MM.1S (cell line): ENCODE data around the gene COL21A1.

Experiments
- DNase-seq: peaks from one replicate; pipeline ENCODE4 v3.0.0-alpha.2; 2015
- H2AFZ ChIP-seq: fragments of 300-600 bp; sonication (generic); 2 replicates; pipeline ENCODE4 v1.6.0; 2016; ENCODE audit warnings: antibody characterized with exemption, low read length
- H3F3A ChIP-seq: fragments of 300-600 bp; sonication (generic); 2 replicates; pipeline ENCODE4 v1.6.1; 2016; ENCODE audit warnings: mild to moderate bottlenecking, antibody characterized with exemption, low read length, moderate library complexity, mixed read lengths; ENCODE audit not compliant: insufficient read depth
- H3K27ac ChIP-seq: fragments of 300-600 bp; sonication (generic); 2 replicates; pipeline ENCODE4 v1.5.1; 2016; ENCODE audit warnings: mild to moderate bottlenecking, low read length
- H3K27me3 ChIP-seq: fragments of 300-600 bp; sonication (generic); replicated peaks from 2 replicates; pipeline ENCODE4 v1.6.0; 2016; ENCODE audit warnings: low read length; ENCODE audit not compliant: insufficient read depth
- H3K36me3 ChIP-seq: fragments of 300-600 bp; sonication (generic); replicated peaks from 2 replicates; pipeline ENCODE4 v1.6.1; 2016; ENCODE audit warnings: mild to moderate bottlenecking, low read length, mixed read lengths; ENCODE audit not compliant: insufficient read depth
- H3K4me1 ChIP-seq: fragments of 300-600 bp; sonication (generic); 2 replicates; pipeline ENCODE4 v1.6.1; 2016; ENCODE audit warnings: low read length, mixed read lengths
- H3K4me2 ChIP-seq: fragments of 300-600 bp; sonication (generic); 2 replicates; pipeline ENCODE4 v1.6.0; 2016; ENCODE audit warnings: low read depth, low read length
- H3K4me3 ChIP-seq: fragments of 300-600 bp; sonication (generic); 2 replicates; pipeline ENCODE4 v1.5.1; 2016; ENCODE audit warnings: low read length, mixed read lengths
- H3K79me2 ChIP-seq: fragments of 300-600 bp; sonication (generic); 2 replicates; pipeline ENCODE4 v1.6.1; 2016; ENCODE audit warnings: mixed run types, low read length, mixed read lengths
- H3K9ac ChIP-seq: fragments of 300-600 bp; sonication (generic); 2 replicates; pipeline ENCODE4 v1.6.1; 2016; ENCODE audit warnings: low read length, mixed read lengths
- H3K9me2 ChIP-seq: fragments of 300-600 bp; sonication (generic); replicated peaks from 2 replicates; pipeline ENCODE4 v1.6.1; 2016; ENCODE audit warnings: mild to moderate bottlenecking, low read length, mixed read lengths; ENCODE audit not compliant: insufficient read depth
- H3K9me3 ChIP-seq: fragments of 300-600 bp; sonication (generic); replicated peaks from 2 replicates; pipeline ENCODE4 v1.6.1; 2016; ENCODE audit warnings: mild to moderate bottlenecking, low read length, mixed read lengths; ENCODE audit not compliant: insufficient read depth
- H4K20me1 ChIP-seq: fragments of 300-600 bp; sonication (generic); 2 replicates; pipeline ENCODE4 v1.6.1; 2016; ENCODE audit warnings: mild to moderate bottlenecking, low read length, moderate library complexity, mixed read lengths; ENCODE audit not compliant: insufficient read depth
- EZH2 ChIP-seq: fragments of 300-600 bp; sonication (generic); optimal IDR thresholded peaks from 2 replicates; pipeline ENCODE3; 2017; ENCODE audit warnings: low read depth, mild to moderate bottlenecking, antibody characterized with exemption, low read length, mixed read lengths
- EZH2phosphoT487 ChIP-seq: fragments of 300-600 bp; sonication (generic); IDR thresholded peaks from 2 replicates; pipeline ENCODE4 v1.6.1; 2018; ENCODE audit warnings: antibody characterized with exemption, low read length
- TF ChIP-seq, protein P1 (sequence below): fragments of 300-600 bp; sonication (generic); IDR thresholded peaks from 2 replicates; pipeline ENCODE4 v1.5.1; 2016; ENCODE audit warnings: antibody characterized with exemption, low read length, mixed read lengths

The COL21A1 gene

DNA sequence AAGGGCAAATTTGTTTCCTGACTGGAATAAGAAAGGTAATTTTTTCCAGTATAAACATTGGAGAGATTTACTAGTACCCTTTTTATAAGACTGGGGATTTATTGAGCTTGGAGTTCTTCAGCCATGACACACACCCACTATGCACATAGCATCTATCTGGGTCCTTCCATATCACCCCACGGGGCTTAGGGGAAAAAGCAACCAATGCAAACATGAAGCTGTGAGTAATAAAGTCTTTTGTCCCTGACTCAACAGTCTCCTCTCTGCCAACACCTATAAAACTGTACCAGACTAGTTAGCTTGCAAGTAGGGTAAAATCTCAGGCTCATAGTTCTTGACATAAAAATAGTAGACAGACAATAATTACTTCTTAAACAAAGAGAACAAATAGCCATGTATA lies 23.4 kb downstream of the COL21A1 start:
- no peaks in the 10 kb centered on the region for H3K27me3 ChIP-seq
- no peaks in the 10 kb centered on the region for H3K36me3 ChIP-seq
- no peak overlapping the region for H2AFZ ChIP-seq
- no peaks in the 10 kb centered on the region for H3K9me3 ChIP-seq
- H3K4me3 ChIP-seq = no peak overlapping the region
- H3K27ac ChIP-seq = no peak overlapping the region
- no peak overlapping the region for H3K4me2 ChIP-seq
- H3K9me2 ChIP-seq = no peaks in the 10 kb centered on the region
- H3K79me2 ChIP-seq = no peaks in the 10 kb centered on the region
- no peaks in the 10 kb centered on the region for H3K4me1 ChIP-seq
- no peaks in the 10 kb centered on the region for H4K20me1 ChIP-seq
- no peak overlapping the region for H3K9ac ChIP-seq
- no peak for TF ChIP-seq EZH2
- TF ChIP-seq, protein P1, sequence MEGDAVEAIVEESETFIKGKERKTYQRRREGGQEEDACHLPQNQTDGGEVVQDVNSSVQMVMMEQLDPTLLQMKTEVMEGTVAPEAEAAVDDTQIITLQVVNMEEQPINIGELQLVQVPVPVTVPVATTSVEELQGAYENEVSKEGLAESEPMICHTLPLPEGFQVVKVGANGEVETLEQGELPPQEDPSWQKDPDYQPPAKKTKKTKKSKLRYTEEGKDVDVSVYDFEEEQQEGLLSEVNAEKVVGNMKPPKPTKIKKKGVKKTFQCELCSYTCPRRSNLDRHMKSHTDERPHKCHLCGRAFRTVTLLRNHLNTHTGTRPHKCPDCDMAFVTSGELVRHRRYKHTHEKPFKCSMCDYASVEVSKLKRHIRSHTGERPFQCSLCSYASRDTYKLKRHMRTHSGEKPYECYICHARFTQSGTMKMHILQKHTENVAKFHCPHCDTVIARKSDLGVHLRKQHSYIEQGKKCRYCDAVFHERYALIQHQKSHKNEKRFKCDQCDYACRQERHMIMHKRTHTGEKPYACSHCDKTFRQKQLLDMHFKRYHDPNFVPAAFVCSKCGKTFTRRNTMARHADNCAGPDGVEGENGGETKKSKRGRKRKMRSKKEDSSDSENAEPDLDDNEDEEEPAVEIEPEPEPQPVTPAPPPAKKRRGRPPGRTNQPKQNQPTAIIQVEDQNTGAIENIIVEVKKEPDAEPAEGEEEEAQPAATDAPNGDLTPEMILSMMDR = no peak
- no peak for DNase-seq
- H3F3A ChIP-seq = no peaks in the 10 kb centered on the region

DNA sequence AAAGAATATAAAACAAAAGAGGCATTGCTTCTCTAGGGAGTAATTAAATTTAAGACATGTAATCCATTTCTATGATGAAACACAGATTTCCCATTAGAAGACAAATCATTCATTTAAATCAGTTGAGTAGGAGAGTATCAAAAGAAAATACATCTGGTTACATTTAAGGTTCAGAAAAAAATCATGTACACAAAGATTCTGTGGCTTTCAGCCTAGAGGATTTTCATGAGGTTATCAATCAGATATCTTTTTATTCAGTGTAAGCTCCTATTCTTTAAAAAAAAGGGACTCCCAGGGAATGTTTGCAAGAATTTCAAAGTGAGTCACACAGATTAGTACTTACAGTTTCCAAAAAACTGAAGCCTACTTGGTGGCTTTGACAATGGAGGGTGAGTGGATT lies 24.9 kb downstream of the COL21A1 start:
- H3K27ac ChIP-seq = no peak overlapping the region
- H3F3A ChIP-seq = no peaks in the 10 kb centered on the region
- TF ChIP-seq EZH2phosphoT487 = no peak
- TF ChIP-seq, protein P1 = no peak
- TF ChIP-seq EZH2 = no peak
- no peaks in the 10 kb centered on the region for H3K27me3 ChIP-seq
- no peak overlapping the region for H3K4me2 ChIP-seq
- H3K9me3 ChIP-seq = no peaks in the 10 kb centered on the region
- no peak overlapping the region for H3K9ac ChIP-seq
- DNase-seq = no peak
- no peak overlapping the region for H2AFZ ChIP-seq
- H3K4me3 ChIP-seq = no peak overlapping the region
- no peaks in the 10 kb centered on the region for H3K79me2 ChIP-seq
- no peaks in the 10 kb centered on the region for H4K20me1 ChIP-seq
- H3K9me2 ChIP-seq = no peaks in the 10 kb centered on the region
- H3K36me3 ChIP-seq = no peaks in the 10 kb centered on the region
- H3K4me1 ChIP-seq = no peaks in the 10 kb centered on the region

DNA sequence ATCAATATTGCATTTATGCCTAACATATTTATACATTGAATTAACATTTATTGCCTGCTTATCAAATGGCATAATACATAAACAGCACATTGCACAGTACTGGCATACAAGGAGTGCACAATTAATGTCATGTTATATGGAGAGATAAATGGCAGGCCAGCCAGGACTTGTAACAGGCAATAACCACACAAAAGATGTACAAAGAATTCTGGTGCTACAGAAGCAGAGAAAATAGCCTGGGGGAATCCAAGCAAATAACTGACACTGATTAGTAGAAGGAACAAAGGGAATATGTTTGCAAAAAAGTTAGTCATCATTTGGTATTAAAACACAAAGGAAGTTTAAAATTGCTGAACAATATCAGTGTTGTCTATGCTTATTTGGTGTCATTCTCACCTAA lies 27.3 kb downstream of the COL21A1 start:
- TF ChIP-seq EZH2 (no peak), EZH2phosphoT487 (no peak)
- TF ChIP-seq, protein P1 = no peak
- no peak for DNase-seq
- no peaks in the 10 kb centered on the region for H3K27me3 ChIP-seq

DNA sequence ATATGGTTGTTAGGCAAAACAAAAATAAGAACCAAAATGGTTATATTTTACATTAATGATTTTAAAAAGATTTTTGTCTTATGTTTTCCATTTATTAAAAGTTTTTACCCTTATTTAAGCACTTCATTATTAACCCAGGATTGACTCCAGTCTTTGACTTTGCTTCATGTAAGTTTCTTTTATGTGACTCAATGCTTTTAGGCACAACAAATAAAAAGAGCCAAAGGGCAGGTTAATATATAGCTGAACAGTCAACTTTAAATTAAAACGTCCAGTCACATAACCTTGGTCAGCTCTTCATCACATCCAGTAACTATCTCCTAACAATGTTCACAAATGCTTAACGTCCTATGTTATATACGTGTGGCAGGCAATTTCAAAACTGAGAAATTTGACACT lies 32.7 kb downstream of the COL21A1 start:
- no peak overlapping the region for H2AFZ ChIP-seq
- no peak for DNase-seq
- no peak overlapping the region for H3K4me2 ChIP-seq
- H4K20me1 ChIP-seq = no peaks in the 10 kb centered on the region
- H3K4me1 ChIP-seq = no peaks in the 10 kb centered on the region
- no peaks in the 10 kb centered on the region for H3K9me3 ChIP-seq
- TF ChIP-seq EZH2phosphoT487 (no peak), EZH2 (no peak)
- TF ChIP-seq, protein P1 = no peak
- H3K9me2 ChIP-seq = no peaks in the 10 kb centered on the region
- H3K27ac ChIP-seq = no peak overlapping the region
- H3K79me2 ChIP-seq = no peaks in the 10 kb centered on the region
- no peaks in the 10 kb centered on the region for H3K27me3 ChIP-seq
- no peaks in the 10 kb centered on the region for H3K36me3 ChIP-seq
- H3K4me3 ChIP-seq = no peak overlapping the region
- no peak overlapping the region for H3K9ac ChIP-seq
- no peaks in the 10 kb centered on the region for H3F3A ChIP-seq

More for the DNA sequence above, 27.3 kb downstream of the COL21A1 start:
- H3K27ac ChIP-seq = no peak overlapping the region
- no peaks in the 10 kb centered on the region for H3K36me3 ChIP-seq
- H3K4me2 ChIP-seq = no peak overlapping the region
- H2AFZ ChIP-seq = no peak overlapping the region
- no peaks in the 10 kb centered on the region for H3K9me2 ChIP-seq
- no peaks in the 10 kb centered on the region for H3K4me1 ChIP-seq
- H3F3A ChIP-seq = no peaks in the 10 kb centered on the region
- H3K9me3 ChIP-seq = no peaks in the 10 kb centered on the region
- no peak overlapping the region for H3K4me3 ChIP-seq
- no peaks in the 10 kb centered on the region for H3K79me2 ChIP-seq
- H4K20me1 ChIP-seq = no peaks in the 10 kb centered on the region
- H3K9ac ChIP-seq = no peak overlapping the region
